ENCODE data around the gene PRRT4.

Gene PRRT4

GRCh38 chr7:128373606-128374005, 12.1 kb upstream of the PRRT4 start:
- no peak for DNase-seq

- no peak for DNase-seq
These were observed 9.0 kb upstream of the PRRT4 start for GRCh38 chr7:128370491-128370890.

DNA sequence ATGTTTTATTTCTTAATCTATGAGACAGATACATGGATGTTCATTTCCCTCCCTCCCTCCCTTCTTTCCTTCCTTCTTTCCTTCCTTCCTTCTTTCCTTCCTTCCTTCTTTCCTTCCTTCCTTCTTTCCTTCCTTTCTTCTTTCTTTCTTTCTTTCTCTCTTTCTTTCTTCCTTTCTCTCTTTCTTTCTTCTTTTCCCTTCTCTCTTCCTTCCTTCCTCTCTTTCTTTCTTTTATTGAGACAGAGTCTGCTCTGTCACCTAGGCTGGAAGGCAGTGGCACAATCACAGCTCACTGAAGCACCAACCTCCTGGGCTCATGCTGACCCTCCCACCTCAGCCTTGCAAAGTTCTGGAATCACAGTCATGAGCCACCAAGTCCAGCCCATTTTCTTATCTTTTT, 5.5 kb upstream of the PRRT4 start:
- DNase-seq = no peak

GRCh38 chr7:128366300-128366699, 4.8 kb upstream of the PRRT4 start:
- no peak for DNase-seq

GRCh38 chr7:128365432-128365831, 3.9 kb upstream of the PRRT4 start:
- DNase-seq = no peak

- no peak for DNase-seq
These were observed 2.8 kb upstream of the PRRT4 start for GRCh38 chr7:128364166-128364870.

DNA sequence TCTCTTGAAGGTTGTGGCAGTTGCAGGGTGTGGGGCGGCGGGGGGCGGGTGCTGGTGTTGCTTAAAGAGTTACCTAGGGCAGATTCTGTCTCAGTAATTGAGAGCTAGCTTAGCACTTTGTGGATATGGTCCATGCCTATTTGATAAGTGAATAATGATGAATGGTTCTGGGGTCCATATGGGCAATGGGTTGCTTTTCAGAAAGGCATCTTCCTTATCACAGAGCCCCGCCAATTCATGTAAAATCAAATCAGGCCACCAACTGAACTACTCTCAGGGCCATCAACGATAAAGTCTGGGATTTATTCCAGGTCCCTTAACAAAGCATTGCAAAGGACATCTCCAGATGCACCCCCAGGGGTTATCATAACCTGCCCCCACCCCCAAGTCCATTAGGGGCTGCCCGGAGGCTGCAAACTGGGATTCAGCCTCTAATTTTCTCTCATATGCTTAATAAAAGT, 1.8 kb upstream of the PRRT4 start:
- no peak for DNase-seq

GRCh38 chr7:128362670-128363069, 1.2 kb upstream of the PRRT4 start:
- DNase-seq = peak in 1 of 5 experiments; percentile 18

GRCh38 chr7:128360359-128360678, 1.2 kb downstream of the PRRT4 start:
- DNase-seq = no peak

DNA sequence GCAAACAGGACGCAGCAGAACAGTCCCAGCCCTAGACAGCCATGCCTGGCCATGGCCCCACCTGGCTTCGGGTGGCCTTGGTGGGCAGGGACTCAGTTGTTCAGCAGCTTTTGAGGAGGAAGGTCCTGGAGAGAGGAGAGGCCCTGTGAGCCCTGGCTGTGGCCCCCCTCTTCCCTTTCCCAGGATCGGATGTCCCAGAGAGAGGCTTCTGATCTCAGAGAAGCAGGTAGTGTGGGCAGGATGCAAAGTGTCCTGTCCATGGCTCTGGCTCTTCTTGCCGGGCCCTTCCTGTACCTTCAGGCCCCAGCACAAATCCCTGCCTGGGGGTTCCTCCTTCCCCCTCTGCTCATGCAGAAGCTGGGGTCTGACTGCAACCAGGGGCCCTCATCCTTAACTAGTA, 1.6 kb downstream of the PRRT4 start:
- DNase-seq = no peak

GRCh38 chr7:128359336-128359735, 2.2 kb downstream of the PRRT4 start:
- no peak for DNase-seq

GRCh38 chr7:128358233-128358632, 3.3 kb downstream of the PRRT4 start:
- no peak for DNase-seq

DNA sequence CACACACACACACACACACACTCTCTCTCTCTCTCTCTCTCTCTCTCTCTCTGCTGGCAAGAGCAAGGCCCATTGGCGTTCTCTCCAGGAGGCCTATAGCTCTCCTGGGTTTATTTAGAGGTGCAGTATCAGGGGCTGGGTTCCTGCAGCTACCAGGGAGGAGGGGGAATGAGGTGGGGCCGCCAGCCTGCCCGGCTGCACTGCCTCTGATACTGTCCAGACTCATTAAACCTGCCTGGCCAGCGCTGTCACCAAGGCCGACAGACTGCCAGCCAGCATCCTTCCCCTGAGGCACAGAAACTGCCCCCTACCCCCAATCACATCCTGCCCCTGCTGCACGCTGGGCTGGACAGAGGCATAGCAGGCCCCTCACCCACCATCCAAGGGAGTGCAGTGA, 4.3 kb downstream of the PRRT4 start:
- DNase-seq = no peak

DNA sequence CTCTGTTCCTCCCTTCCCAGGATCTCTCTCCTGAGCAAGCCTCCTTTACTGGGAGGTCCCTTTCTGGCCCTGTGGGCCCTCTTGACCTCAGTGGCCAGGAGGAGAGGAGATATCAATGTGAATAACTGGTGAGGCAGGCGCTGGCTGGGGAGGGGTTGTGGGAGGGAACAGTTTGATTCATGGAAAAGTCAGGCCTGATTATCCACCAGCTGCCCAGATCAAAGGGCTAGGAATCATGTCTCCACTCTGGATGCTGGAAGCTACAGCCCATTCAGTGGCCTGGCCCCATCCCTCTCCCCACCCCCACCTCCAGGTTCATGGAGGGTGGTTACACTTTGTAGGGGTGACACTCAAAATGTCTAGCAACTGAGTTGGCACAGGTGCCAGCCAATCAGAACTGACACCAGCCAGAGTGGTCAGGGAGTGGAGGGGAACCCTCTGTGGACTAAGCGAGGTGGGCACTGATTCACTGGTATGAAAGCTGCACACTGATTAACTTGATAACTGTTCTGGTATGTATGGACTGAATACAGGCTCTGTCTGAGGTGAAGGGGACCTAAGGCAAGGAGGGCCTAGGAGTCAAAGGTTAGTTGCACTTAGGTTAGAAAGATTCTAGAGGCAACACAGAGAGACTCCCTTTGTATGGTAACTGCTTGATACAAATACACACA, 4.8 kb downstream of the PRRT4 start:
- no peak for DNase-seq

GRCh38 chr7:128353610-128354009, 7.9 kb downstream of the PRRT4 start:
- no peak for DNase-seq

- DNase-seq = no peak
These were observed 8.3 kb downstream of the PRRT4 start for GRCh38 chr7:128353189-128353588.

DNA sequence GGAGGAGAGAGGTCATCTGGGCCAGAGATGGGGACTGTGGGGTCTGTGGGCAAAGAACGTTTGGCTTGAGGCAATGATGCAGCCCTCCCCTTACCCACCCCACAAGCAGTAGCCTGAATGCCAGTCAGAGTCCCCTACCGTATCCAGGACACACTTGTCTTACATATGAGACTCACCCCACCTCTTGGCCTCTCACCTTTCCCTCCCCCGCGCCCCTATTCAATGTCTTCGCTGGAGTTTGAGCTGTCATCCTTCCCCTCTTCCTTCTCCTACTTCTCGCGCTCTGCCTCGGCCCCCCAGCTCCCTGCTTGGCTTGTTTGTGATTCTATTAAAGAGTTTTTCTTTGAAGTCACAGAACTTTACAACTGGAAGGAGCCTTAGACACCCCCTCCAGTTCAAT, 8.9 kb downstream of the PRRT4 start:
- DNase-seq = no peak

DNA sequence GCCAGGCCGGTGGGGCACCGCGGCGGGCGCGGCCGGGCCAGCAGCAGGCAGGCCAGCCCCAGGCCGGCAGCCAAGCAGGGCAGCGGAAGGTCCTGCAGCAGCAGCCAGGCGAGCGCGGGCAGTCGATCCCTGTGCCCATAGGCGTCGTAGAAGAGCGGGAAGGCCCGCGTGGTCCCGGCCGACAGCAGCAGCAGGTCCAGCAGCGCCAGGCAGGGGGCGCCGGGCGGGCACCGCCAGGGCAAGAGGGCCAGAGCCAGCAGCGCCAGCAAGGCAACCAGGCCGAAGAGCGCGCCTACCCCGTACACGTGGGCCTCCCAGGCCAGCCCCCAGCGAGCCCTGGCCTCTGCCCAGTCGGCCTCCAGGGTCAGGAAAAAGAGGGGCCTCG, 9.3 kb downstream of the PRRT4 start:
- DNase-seq = peak in 2 of 5 experiments; percentile 9 to 18

- peak in 1 of 5 experiments; percentile 52 for DNase-seq
These were observed 10.0 kb downstream of the PRRT4 start for GRCh38 chr7:128351296-128352152.

GRCh38 chr7:128350708-128351295, 10.7 kb downstream of the PRRT4 start:
- no peak for DNase-seq

- no peak for DNase-seq
These were observed 12.0 kb downstream of the PRRT4 start for GRCh38 chr7:128349466-128349825.

DNA sequence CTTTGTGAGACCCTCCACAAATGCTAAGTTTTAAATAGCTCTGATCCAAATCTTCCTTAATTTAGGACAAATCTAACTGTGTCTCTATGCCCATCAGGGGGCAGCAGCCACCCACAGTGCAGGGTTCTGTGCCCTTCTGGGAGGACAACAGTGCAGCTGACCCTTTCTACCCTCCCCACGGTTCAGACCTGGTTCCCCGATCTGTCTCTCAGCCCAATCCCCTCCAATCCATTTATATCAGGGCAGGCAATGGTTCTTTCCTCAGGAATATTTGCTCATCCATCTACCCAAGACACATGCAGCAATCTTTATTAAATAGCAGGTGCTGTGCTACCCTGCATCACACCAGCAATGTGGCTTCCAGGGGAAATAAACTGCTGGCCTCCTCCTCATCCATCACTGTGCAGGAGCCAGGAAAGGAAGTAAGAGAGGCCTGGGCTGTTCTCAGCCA, 13.8 kb downstream of the PRRT4 start:
- DNase-seq = peak in 3 of 5 experiments; percentile 25 to 35 (median 32)

GRCh38 chr7:128344431-128344774, 17.1 kb downstream of the PRRT4 start:
- DNase-seq = no peak
